ENCODE data around the gene ZNF407.

GRCh38 chr18:74590671-74591070, 7.0 kb upstream of the ZNF407 start:
- TF ChIP-seq CREB5 (CRISPR knock-in tag; IDR thresholded peaks at IDR 0.05; ENCODE audit: low read depth) (no peak), OSR1 (CRISPR knock-in tag; IDR thresholded peaks at IDR 0.05) (no peak), ZFP30 (CRISPR knock-in tag; IDR thresholded peaks at IDR 0.05) (no peak), RARB (CRISPR knock-in tag; IDR thresholded peaks at IDR 0.05) (no peak), GLIS3 (CRISPR knock-in tag; IDR thresholded peaks at IDR 0.05) (no peak), PATZ1 (CRISPR knock-in tag; IDR thresholded peaks at IDR 0.05; ENCODE audit: borderline replicate concordance) (no peak)
